GM12872 (cell line): ENCODE measurements around the gene BUD13.

ENCODE experiments used
- TF ChIP-seq, protein P1 (sequence below): IDR thresholded peaks from 3 replicates; pipeline ENCODE4 v1.5.1; 2011; ENCODE audit warnings: low read depth, mild to moderate bottlenecking, low read length, moderate library complexity; ENCODE audit not compliant: insufficient read depth

The BUD13 gene

DNA sequence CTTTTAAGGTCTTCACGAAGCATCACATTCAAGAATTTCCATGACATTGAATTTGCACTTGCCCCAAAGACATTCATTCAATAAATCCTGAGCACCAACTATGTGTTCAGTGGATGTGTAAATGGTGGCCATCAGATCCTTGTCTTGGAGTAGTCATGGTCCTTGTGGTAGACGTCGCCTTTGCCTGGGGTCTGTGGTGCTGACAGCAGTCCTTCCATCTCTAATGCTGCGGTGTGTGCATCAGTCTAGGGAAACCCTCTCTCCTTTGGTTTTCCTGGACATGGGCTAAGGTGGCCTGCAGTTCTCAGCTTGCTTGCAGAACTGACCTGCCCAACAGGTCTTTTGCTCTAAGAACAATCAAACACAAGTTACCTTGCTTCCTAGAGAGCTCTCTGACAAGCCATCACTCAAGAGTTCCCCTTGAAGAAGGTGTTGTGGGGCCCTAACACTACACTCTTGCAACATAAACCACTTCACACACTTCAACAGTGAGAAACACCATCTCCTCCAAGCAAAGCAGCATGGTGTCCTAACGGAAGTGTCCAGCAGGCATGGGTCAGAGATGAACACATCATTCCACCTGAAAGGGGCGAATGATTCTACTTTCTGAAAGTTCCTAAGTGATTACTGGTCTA, 72.1 kb downstream of the BUD13 start:
- TF ChIP-seq, protein P1, sequence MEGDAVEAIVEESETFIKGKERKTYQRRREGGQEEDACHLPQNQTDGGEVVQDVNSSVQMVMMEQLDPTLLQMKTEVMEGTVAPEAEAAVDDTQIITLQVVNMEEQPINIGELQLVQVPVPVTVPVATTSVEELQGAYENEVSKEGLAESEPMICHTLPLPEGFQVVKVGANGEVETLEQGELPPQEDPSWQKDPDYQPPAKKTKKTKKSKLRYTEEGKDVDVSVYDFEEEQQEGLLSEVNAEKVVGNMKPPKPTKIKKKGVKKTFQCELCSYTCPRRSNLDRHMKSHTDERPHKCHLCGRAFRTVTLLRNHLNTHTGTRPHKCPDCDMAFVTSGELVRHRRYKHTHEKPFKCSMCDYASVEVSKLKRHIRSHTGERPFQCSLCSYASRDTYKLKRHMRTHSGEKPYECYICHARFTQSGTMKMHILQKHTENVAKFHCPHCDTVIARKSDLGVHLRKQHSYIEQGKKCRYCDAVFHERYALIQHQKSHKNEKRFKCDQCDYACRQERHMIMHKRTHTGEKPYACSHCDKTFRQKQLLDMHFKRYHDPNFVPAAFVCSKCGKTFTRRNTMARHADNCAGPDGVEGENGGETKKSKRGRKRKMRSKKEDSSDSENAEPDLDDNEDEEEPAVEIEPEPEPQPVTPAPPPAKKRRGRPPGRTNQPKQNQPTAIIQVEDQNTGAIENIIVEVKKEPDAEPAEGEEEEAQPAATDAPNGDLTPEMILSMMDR, result no peak
